Measurements from ENCODE around the gene EXOG.

Gene EXOG

GRCh38 chr3:38473229-38473628 is 22.9 kb upstream of the EXOG start:
- TF ChIP-seq FOXP2 (optimal IDR thresholded peaks at IDR 0.05; ENCODE audit: borderline replicate concordance, extremely low read depth, extremely low read length, insufficient read depth) (no peak), SIN3A (IDR thresholded peaks at IDR 0.05; ENCODE audit: borderline replicate concordance, insufficient read depth, low read length) (no peak), REST (IDR thresholded peaks at IDR 0.05; ENCODE audit: insufficient read depth in 1 of 2, low read depth in 2 of 2, low read length in 2 of 2) (no peak), POLR2AphosphoS5 (IDR thresholded peaks at IDR 0.05; ENCODE audit: low read depth, low read length) (no peak), TAF1 (IDR thresholded peaks at IDR 0.05; ENCODE audit: borderline replicate concordance, insufficient read depth, low read length) (no peak)

GRCh38 chr3:38474928-38475605 is 21.1 kb upstream of the EXOG start:
- TF ChIP-seq TAF1 (IDR thresholded peaks at IDR 0.05; ENCODE audit: borderline replicate concordance, insufficient read depth, low read length): no peak
- no peak for TF ChIP-seq REST (IDR thresholded peaks at IDR 0.05; ENCODE audit: insufficient read depth in 1 of 2, low read depth in 2 of 2, low read length in 2 of 2)
- no peak for TF ChIP-seq FOXP2 (optimal IDR thresholded peaks at IDR 0.05; ENCODE audit: borderline replicate concordance, extremely low read depth, extremely low read length, insufficient read depth)
- no peak for TF ChIP-seq POLR2AphosphoS5 (IDR thresholded peaks at IDR 0.05; ENCODE audit: low read depth, low read length)
- TF ChIP-seq SIN3A (IDR thresholded peaks at IDR 0.05; ENCODE audit: borderline replicate concordance, insufficient read depth, low read length): no peak

- TF ChIP-seq FOXP2 (optimal IDR thresholded peaks at IDR 0.05; ENCODE audit: borderline replicate concordance, extremely low read depth, extremely low read length, insufficient read depth) (no peak), POLR2AphosphoS5 (IDR thresholded peaks at IDR 0.05; ENCODE audit: low read depth, low read length) (no peak), TAF1 (IDR thresholded peaks at IDR 0.05; ENCODE audit: borderline replicate concordance, insufficient read depth, low read length) (no peak), REST (IDR thresholded peaks at IDR 0.05; ENCODE audit: insufficient read depth in 1 of 2, low read depth in 2 of 2, low read length in 2 of 2) (no peak), SIN3A (IDR thresholded peaks at IDR 0.05; ENCODE audit: borderline replicate concordance, insufficient read depth, low read length) (no peak)
Measured at GRCh38 chr3:38475716-38476115, 20.4 kb upstream of the EXOG start.

- TF ChIP-seq TAF1 (IDR thresholded peaks at IDR 0.05; ENCODE audit: borderline replicate concordance, insufficient read depth, low read length) (no peak), SIN3A (IDR thresholded peaks at IDR 0.05; ENCODE audit: borderline replicate concordance, insufficient read depth, low read length) (no peak), FOXP2 (optimal IDR thresholded peaks at IDR 0.05; ENCODE audit: borderline replicate concordance, extremely low read depth, extremely low read length, insufficient read depth) (no peak), REST (IDR thresholded peaks at IDR 0.05; ENCODE audit: insufficient read depth in 1 of 2, low read depth in 2 of 2, low read length in 2 of 2) (no peak), POLR2AphosphoS5 (IDR thresholded peaks at IDR 0.05; ENCODE audit: low read depth, low read length) (no peak)
Measured at GRCh38 chr3:38476157-38476756, 19.9 kb upstream of the EXOG start.

Measured in PFSK-1 (cell line).